ENCODE measurements around the gene TFCP2. TPM values are rescaled to one million over a fixed set of nuclear protein-coding genes. Genes with fewer than 3 reads are reported as not detected.

The TFCP2 gene
- total RNA-seq, 1 donor from 2014 or later: 22.4 TPM

DNA sequence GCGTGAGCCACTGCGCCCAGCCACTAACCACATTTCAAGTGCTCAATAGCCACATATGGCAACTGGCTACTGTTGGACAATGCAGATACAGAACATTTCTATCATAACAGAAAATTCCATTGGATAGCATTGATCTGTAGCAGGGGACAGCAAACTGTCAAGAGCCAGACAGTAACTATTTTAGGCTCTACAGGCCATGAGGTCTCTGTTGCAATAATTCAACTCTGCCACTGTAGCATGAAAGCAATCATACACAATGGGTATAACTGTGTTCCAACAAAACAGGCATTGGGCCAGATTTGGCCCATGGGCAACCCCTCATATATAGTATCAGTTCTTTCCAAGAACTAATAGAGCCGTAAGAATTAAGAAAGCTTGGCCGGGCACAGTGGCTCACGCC, 97.5 kb downstream of the TFCP2 start:
- Histone ChIP-seq H3K4me3 (ENCODE audit: insufficient read depth, low read depth, low read length) (no peak overlapping the region), H3K36me3 (ENCODE audit: insufficient read depth, low read length) (peaks cover 22% of the 10 kb centered on the region), H3K27me3 (ENCODE audit: insufficient read depth, low read length) (no peaks in the 10 kb centered on the region), H3K4me2 (ENCODE audit: low read length) (no peak overlapping the region), H3K9ac (ENCODE audit: low read length) (no peak overlapping the region), H4K20me1 (ENCODE audit: insufficient read depth, low read length) (peaks cover 65% of the 10 kb centered on the region), H3K4me1 (ENCODE audit: insufficient read depth, low read length) (no peaks in the 10 kb centered on the region), H3K9me3 (ENCODE audit: insufficient read depth, low read depth, low read length) (no peaks in the 10 kb centered on the region), H2AFZ (ENCODE audit: low read depth, low read length) (no peak overlapping the region), H3K27ac (ENCODE audit: low read depth, low read length) (no peak overlapping the region), H3K79me2 (ENCODE audit: insufficient read depth, low read length) (peaks cover 61% of the 10 kb centered on the region)
- no peak for FAIRE-seq
- H3K36me3 Mint-ChIP-seq (ENCODE audit: low read depth, unreplicated experiment): peaks cover 2% of the 10 kb centered on the region
- peaks cover 2% of the 10 kb centered on the region for H3K9me3 Mint-ChIP-seq (ENCODE audit: unreplicated experiment)
- no peak overlapping the region for H3K4me3 Mint-ChIP-seq (ENCODE audit: unreplicated experiment)
- no peak for DNase-seq (ENCODE audit: low read depth)
- H3K27me3 Mint-ChIP-seq (ENCODE audit: low read depth, unreplicated experiment): no peaks in the 10 kb centered on the region
- H3K4me1 Mint-ChIP-seq (ENCODE audit: low read depth, unreplicated experiment): peaks cover 33% of the 10 kb centered on the region
- H3K27ac Mint-ChIP-seq (ENCODE audit: unreplicated experiment): peak overlapping the region; percentile 7
- no peak for TF ChIP-seq EZH2 (IDR thresholded peaks at IDR 0.05; ENCODE audit: insufficient read depth, low read length)
- TF ChIP-seq CTCF (IDR thresholded peaks at IDR 0.05; ENCODE audit: insufficient read depth, low read depth, low read length): no peak

DNA sequence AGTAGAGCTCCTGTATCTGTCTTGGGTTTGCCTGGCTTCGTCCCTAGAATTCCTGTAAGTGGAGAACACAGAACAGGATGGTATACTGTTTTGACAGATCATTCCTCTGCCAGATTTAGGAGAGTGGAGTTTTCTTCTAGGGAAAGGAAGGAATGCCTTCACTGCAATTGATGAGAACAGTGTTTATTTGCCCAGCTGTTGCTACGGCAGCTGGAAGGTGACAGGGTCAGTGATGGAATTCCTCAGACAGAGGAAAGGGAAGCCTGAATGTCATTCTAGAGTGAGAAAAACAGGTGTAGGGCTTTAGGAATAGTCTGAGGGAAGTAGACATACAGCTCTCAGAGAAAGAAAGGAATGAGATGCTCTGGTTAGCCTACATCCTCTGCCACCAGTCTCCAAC, 101.3 kb downstream of the TFCP2 start:
- Histone ChIP-seq H3K9me3 (ENCODE audit: insufficient read depth, low read depth, low read length) (no peaks in the 10 kb centered on the region), H3K9ac (ENCODE audit: low read length) (no peak overlapping the region), H3K27me3 (ENCODE audit: insufficient read depth, low read length) (no peaks in the 10 kb centered on the region), H3K4me3 (ENCODE audit: insufficient read depth, low read depth, low read length) (no peak overlapping the region), H2AFZ (ENCODE audit: low read depth, low read length) (no peak overlapping the region), H3K36me3 (ENCODE audit: insufficient read depth, low read length) (peaks cover 41% of the 10 kb centered on the region), H3K27ac (ENCODE audit: low read depth, low read length) (no peak overlapping the region), H4K20me1 (ENCODE audit: insufficient read depth, low read length) (peaks cover 45% of the 10 kb centered on the region), H3K4me2 (ENCODE audit: low read length) (no peak overlapping the region), H3K4me1 (ENCODE audit: insufficient read depth, low read length) (no peaks in the 10 kb centered on the region), H3K79me2 (ENCODE audit: insufficient read depth, low read length) (peaks cover 32% of the 10 kb centered on the region)
- H3K4me3 Mint-ChIP-seq (ENCODE audit: unreplicated experiment): no peak overlapping the region
- no peaks in the 10 kb centered on the region for H3K9me3 Mint-ChIP-seq (ENCODE audit: unreplicated experiment)
- peak overlapping the region; percentile 7 for H3K27ac Mint-ChIP-seq (ENCODE audit: unreplicated experiment)
- FAIRE-seq (no peak), DNase-seq (ENCODE audit: low read depth) (no peak)
- peaks cover 22% of the 10 kb centered on the region for H3K4me1 Mint-ChIP-seq (ENCODE audit: low read depth, unreplicated experiment)
- TF ChIP-seq EZH2 (IDR thresholded peaks at IDR 0.05; ENCODE audit: insufficient read depth, low read length) (no peak), CTCF (IDR thresholded peaks at IDR 0.05; ENCODE audit: insufficient read depth, low read depth, low read length) (no peak)
- no peaks in the 10 kb centered on the region for H3K27me3 Mint-ChIP-seq (ENCODE audit: low read depth, unreplicated experiment)
- H3K36me3 Mint-ChIP-seq (ENCODE audit: low read depth, unreplicated experiment): peaks cover 14% of the 10 kb centered on the region

DNA sequence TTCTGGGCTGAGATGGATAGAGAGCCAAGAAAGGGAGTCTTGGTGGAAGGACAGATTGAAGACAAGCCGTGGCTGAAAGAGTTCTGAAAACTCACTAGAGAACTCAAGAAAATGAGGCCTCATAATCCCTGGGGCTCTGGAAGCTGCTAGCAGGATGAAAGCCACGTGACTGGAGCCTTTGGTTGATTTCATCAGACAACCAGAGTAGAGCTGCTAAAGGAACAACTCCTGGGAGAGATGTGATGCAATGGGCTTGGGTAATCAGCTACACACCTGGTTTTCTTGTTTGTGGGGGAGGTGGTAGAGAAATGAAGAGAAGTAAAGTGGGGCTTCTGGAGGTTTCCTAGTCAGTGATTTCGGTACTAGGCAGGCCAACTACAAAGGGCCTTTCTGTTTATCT, 102.9 kb downstream of the TFCP2 start:
- H3K27me3 Mint-ChIP-seq (ENCODE audit: low read depth, unreplicated experiment): no peaks in the 10 kb centered on the region
- no peak overlapping the region for H3K4me3 ChIP-seq (ENCODE audit: insufficient read depth, low read depth, low read length)
- H3K4me2 ChIP-seq (ENCODE audit: low read length): no peak overlapping the region
- no peak overlapping the region for H3K4me3 Mint-ChIP-seq (ENCODE audit: unreplicated experiment)
- FAIRE-seq: no peak
- no peak overlapping the region for H3K9ac ChIP-seq (ENCODE audit: low read length)
- H3K27ac ChIP-seq (ENCODE audit: low read depth, low read length): no peak overlapping the region
- peaks cover 18% of the 10 kb centered on the region for H3K36me3 Mint-ChIP-seq (ENCODE audit: low read depth, unreplicated experiment)
- no peak for DNase-seq (ENCODE audit: low read depth)
- H4K20me1 ChIP-seq (ENCODE audit: insufficient read depth, low read length): peaks cover 28% of the 10 kb centered on the region
- no peaks in the 10 kb centered on the region for H3K9me3 Mint-ChIP-seq (ENCODE audit: unreplicated experiment)
- H3K9me3 ChIP-seq (ENCODE audit: insufficient read depth, low read depth, low read length): no peaks in the 10 kb centered on the region
- H3K79me2 ChIP-seq (ENCODE audit: insufficient read depth, low read length): peaks cover 16% of the 10 kb centered on the region
- no peak overlapping the region for H2AFZ ChIP-seq (ENCODE audit: low read depth, low read length)
- H3K27ac Mint-ChIP-seq (ENCODE audit: unreplicated experiment): no peak overlapping the region
- TF ChIP-seq CTCF (IDR thresholded peaks at IDR 0.05; ENCODE audit: insufficient read depth, low read depth, low read length): no peak
- no peak for TF ChIP-seq EZH2 (IDR thresholded peaks at IDR 0.05; ENCODE audit: insufficient read depth, low read length)
- H3K36me3 ChIP-seq (ENCODE audit: insufficient read depth, low read length): peaks cover 50% of the 10 kb centered on the region
- no peaks in the 10 kb centered on the region for H3K27me3 ChIP-seq (ENCODE audit: insufficient read depth, low read length)
- no peaks in the 10 kb centered on the region for H3K4me1 ChIP-seq (ENCODE audit: insufficient read depth, low read length)
- H3K4me1 Mint-ChIP-seq (ENCODE audit: low read depth, unreplicated experiment): peaks cover 10% of the 10 kb centered on the region

All from astrocyte (in vitro differentiated cells and primary cell).